Esophagus squamous epithelium (tissue), 4 donors: ENCODE measurements around the gene SMIM36.

Experiments
- CTCF ChIP-seq, 6 experiments: fragments of 450-650 bp in 4 of 6; fragments of 200-600 bp in 2 of 6; sonication (generic) in 2 of 6; IDR thresholded peaks; one replicate each; pipeline ENCODE4 v1.5.1; 2016 to 2019; ENCODE audit warnings: antibody characterized with exemption in 6 of 6, mild to moderate bottlenecking in 4 of 6, moderate library complexity in 4 of 6
- POLR2A ChIP-seq, 4 donors: fragments of 450-650 bp; IDR thresholded peaks; one replicate each; pipeline ENCODE4 v1.6.1; 2017; ENCODE audit warnings: antibody characterized with exemption in 4 of 4, mild to moderate bottlenecking in 4 of 4, moderate library complexity in 3 of 4

- TF ChIP-seq CTCF (IDR thresholded peaks at IDR 0.05) (no peak), POLR2A (IDR thresholded peaks at IDR 0.05) (no peak)
Observed at GRCh38 chr17:55402374-55402773, 108.9 kb downstream of the SMIM36 start.
